GM23248 (cell line): ENCODE measurements around the gene NDE1.

ENCODE experiments used
- EZH2 ChIP-seq: fragments of 200-600 bp; sonication (generic); IDR thresholded peaks from 2 replicates; pipeline ENCODE4 v1.6.1; 2018; ENCODE audit warnings: antibody characterized with exemption, mild to moderate bottlenecking; ENCODE audit not compliant: insufficient read depth, poor library complexity, severe bottlenecking
- EZH2phosphoT487 ChIP-seq: fragments of 200-600 bp; sonication (generic); IDR thresholded peaks from 2 replicates; pipeline ENCODE4 v1.6.1; 2018; ENCODE audit warnings: antibody characterized with exemption, moderate library complexity, mild to moderate bottlenecking, low read depth; ENCODE audit not compliant: insufficient read depth

DNA sequence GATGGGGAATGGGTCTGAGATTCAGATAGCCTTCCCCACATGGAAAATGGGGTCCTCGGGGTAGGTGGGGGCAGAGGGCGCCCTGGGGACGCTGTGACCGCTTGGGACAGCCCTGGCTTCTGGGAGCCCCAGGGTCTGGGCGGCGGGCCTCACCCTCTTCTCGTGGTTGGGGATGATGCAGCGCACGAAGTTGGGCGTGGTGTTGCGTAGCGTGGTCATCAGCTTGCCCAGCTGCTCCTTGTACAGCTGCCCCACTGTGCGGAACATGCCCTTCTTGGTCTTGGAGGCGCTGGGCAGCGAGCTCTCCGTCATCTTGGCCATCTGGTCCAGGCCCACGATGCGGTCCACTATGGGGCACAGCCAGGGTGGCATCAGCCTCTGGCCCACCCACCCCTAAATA is 99.9 kb downstream of the NDE1 start:
- TF ChIP-seq EZH2 (no peak), EZH2phosphoT487 (no peak)
